Mucosa of rectum (tissue), 2 donors: Measurements from ENCODE around the gene KIF6.

ENCODE experiments used
- H3K27ac ChIP-seq, 2 donors: one replicate each; pipeline ENCODE4 v1.7.0; 2013; ENCODE audit warnings: inconsistent platforms in 2 of 2, low read depth in 2 of 2, low read length in 2 of 2
- H3K27me3 ChIP-seq, 2 donors: one replicate each; pipeline ENCODE4 v1.7.0; 2013; ENCODE audit warnings: low read length in 2 of 2; ENCODE audit not compliant: control insufficient read depth in 2 of 2, insufficient read depth in 2 of 2
- H3K36me3 ChIP-seq, 2 donors: one replicate each; pipeline ENCODE4 v1.7.0; 2013; ENCODE audit warnings: low read length in 2 of 2; ENCODE audit not compliant: control insufficient read depth in 2 of 2, insufficient read depth in 2 of 2
- H3K4me1 ChIP-seq, 2 donors: one replicate each; pipeline ENCODE4 v1.7.0; 2013; ENCODE audit warnings: low read length in 2 of 2, mild to moderate bottlenecking in 1 of 2; ENCODE audit not compliant: control insufficient read depth in 2 of 2, insufficient read depth in 2 of 2
- H3K4me3 ChIP-seq, 2 donors: one replicate each; pipeline ENCODE4 v1.7.0; 2013; ENCODE audit warnings: low read length in 2 of 2
- H3K9ac ChIP-seq, 2 donors: one replicate each; pipeline ENCODE4 v1.7.0; 2013; ENCODE audit warnings: low read length in 2 of 2, low read depth in 1 of 2, mild to moderate bottlenecking in 1 of 2
- H3K9me3 ChIP-seq, 2 donors: one replicate each; pipeline ENCODE4 v1.7.0; 2013; ENCODE audit warnings: low read length in 2 of 2; ENCODE audit not compliant: control insufficient read depth in 2 of 2
- donor health status: healthy.
- donor health status: Normal muscosa, but diverticular disease.

Gene KIF6

DNA sequence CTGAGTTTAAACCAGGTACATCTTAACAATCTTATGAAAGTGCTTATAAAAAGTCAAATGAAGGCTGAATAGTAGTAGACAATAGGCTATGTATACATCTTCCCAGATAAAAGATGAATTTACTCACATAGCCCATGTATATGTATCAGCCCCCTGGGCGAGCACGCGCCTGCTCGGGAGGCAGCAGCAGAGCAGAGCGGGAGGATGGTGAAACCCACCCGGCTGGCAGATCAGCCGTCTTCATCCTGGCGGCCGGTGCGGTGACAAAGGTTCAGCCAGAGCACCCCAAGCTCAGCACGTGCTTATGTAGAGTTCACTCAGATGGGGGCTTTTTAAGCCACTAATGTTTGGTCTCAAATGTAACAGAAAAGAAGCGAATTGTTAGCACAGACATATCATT, 184.8 kb downstream of the KIF6 start:
- no peaks in the 10 kb centered on the region for H3K4me1 ChIP-seq

DNA sequence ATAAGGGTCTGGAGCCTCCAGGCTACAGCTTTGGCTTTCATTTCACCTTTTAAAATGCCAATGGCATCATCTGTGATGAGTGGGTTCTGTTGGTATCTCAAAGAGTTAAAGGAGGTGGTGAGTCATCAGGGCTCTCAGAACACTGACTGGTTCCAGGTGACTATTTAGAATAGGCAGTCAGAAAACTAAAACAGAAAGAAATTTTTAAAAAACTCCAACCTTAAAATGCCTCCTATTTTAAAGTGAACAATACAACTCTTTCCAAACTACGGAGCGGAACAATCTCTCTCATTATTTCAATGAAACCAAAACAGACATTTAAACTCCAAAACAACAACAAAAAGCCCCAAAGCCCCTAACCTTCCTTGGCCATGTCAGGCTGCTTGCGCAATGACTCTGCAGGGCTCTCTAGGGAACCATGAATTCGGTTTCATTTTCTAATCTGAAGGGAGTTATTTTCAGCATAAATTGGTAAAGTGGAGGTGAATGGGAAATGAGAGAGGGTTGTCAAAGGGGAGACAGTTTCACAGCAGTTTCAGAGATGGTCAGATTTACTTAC, 194.9 kb downstream of the KIF6 start:
- Histone ChIP-seq H3K4me1 (no peaks in the 10 kb centered on the region), H3K9ac (no peak overlapping the region), H3K4me3 (peak overlapping the region in 1 of 2 donors; percentile 31), H3K36me3 (no peaks in the 10 kb centered on the region), H3K27ac (peak overlapping the region in 1 of 2 donors; percentile 13), H3K27me3 (no peaks in the 10 kb centered on the region), H3K9me3 (no peaks in the 10 kb centered on the region)

More for the DNA sequence above, 184.8 kb downstream of the KIF6 start:
- H3K36me3 ChIP-seq = no peaks in the 10 kb centered on the region
- no peak overlapping the region for H3K9ac ChIP-seq
- H3K27me3 ChIP-seq = no peaks in the 10 kb centered on the region
- H3K4me3 ChIP-seq = no peak overlapping the region
- H3K27ac ChIP-seq = no peak overlapping the region
- H3K9me3 ChIP-seq = no peaks in the 10 kb centered on the region

DNA sequence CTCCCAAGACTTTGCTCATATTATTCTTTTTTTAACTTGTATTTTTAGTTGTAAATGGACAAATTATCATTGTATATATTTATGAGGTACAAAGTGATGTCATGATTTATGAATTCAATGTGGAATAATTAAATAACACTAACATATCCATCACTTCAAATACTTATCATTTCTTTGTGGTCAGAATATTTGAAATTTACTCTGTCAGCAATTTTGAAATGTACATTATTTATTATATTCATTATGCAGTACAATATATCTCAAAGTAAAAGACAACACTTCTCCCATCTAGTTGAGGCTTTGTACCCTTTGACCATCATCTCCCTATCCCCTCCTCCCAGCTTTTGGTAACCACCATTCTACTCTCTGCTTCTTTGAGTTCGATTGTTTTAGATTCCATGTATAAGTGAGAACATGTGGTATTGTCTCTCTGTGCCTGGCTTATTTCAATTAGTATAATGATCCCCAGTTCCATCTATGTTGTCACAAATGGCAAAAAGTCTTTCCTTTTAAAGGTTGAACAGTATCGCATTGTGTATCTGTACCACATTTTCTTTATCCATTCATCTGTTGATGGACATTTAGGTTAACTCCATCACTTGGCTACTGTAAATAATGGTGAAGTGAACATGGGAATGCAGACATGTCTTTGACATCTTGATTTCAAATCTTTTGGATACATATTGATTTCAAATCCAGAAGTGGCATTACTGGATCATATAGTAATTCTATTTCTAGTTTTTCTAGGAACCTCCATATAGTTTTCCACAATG, 197.2 kb downstream of the KIF6 start:
- no peaks in the 10 kb centered on the region for H3K27me3 ChIP-seq
- no peaks in the 10 kb centered on the region for H3K9me3 ChIP-seq
- no peaks in the 10 kb centered on the region for H3K36me3 ChIP-seq
- no peak overlapping the region for H3K4me3 ChIP-seq
- H3K27ac ChIP-seq = no peak overlapping the region
- no peak overlapping the region for H3K9ac ChIP-seq
- H3K4me1 ChIP-seq = no peaks in the 10 kb centered on the region

DNA sequence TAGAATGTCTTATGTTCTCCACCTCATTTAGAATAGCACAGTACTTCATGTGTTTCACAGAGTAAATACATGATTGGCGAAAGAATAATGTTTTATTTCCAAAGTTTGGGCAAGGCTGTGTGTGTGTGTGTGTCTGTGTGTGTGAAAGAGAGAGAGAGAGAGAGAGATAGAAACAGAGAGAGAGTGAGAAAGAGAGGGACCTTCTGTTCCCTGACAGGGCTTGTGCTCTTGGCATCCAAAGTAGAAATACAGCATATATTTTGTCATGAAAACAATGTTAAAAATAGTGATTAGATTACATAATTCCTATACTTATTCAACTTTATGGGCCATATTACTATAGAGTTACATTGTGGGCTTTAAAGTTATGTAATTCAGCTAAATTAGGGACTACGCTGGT, 201.2 kb downstream of the KIF6 start:
- Histone ChIP-seq H3K9ac (no peak overlapping the region), H3K9me3 (no peaks in the 10 kb centered on the region), H3K27me3 (no peaks in the 10 kb centered on the region), H3K36me3 (no peaks in the 10 kb centered on the region), H3K4me3 (no peak overlapping the region), H3K27ac (no peak overlapping the region), H3K4me1 (no peaks in the 10 kb centered on the region)

DNA sequence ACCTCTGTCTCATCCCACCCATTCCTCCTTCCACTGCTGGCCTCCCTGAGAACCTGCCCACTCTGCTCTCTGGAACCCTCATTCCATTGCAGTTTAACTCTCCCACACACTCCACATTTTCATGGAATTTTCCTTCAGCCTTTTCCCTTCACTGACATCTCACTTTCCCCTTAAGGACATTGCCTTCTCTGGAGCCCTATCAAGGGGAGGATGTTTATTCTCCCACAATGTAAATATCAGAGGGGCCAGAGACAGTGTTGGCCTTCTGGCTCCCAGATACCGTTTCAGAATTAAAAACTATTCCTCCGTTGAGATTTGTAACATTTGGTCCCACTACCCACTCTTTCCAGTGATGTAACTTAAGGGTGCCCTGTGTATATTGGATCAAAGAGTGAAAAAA, 203.2 kb downstream of the KIF6 start:
- Histone ChIP-seq H3K9ac (no peak overlapping the region), H3K9me3 (no peaks in the 10 kb centered on the region), H3K27me3 (no peaks in the 10 kb centered on the region), H3K4me1 (peaks cover 0 to 2% of the 10 kb centered on the region in 2 donors), H3K36me3 (no peaks in the 10 kb centered on the region), H3K27ac (no peak overlapping the region), H3K4me3 (no peak overlapping the region)

DNA sequence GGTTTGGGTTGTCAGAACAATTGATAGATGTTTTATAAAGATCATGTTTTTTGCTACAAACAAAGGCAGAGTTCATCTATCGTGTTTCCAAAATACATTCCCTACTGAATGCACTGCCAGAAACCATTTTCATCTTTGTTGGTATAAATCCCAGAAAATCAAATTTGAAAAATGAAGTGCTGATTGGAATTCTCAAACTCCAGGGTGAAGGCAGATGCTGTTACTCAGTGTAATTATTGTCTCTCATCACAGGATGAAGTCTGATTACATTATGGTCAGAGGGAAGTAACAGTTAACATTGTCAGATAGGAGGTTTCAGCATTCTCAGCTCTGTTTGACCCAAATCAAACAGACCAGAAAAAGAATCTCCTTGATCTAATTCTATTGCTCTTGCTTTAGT, 204.3 kb downstream of the KIF6 start:
- Histone ChIP-seq H3K4me3 (no peak overlapping the region), H3K9ac (no peak overlapping the region), H3K36me3 (no peaks in the 10 kb centered on the region), H3K27ac (peak overlapping the region in 1 of 2 donors; percentile 5), H3K4me1 (peaks cover 0 to 2% of the 10 kb centered on the region in 2 donors), H3K9me3 (no peaks in the 10 kb centered on the region), H3K27me3 (no peaks in the 10 kb centered on the region)

DNA sequence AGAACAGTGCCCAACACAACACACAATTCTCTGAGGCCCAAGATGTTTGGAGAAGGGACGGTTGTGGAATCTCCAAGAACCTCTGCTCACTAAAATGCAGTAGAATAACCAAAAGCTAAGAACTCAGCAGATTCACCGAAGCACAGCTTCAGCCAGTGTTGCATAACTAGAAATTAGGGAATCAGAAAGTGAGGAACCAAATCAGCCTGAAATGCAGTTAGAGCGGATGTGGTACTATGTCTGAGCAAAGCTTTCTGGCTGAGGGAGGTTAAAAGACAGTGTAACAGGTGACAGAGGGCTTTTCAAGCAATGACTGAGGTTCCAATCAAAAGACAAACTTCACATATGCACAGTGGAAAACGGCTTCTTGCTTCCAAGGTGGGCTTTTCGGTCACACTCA, 204.8 kb downstream of the KIF6 start:
- Histone ChIP-seq H3K4me1 (peaks cover 0 to 2% of the 10 kb centered on the region in 2 donors), H3K9ac (no peak overlapping the region), H3K9me3 (no peaks in the 10 kb centered on the region), H3K27me3 (no peaks in the 10 kb centered on the region), H3K27ac (no peak overlapping the region), H3K36me3 (no peaks in the 10 kb centered on the region), H3K4me3 (no peak overlapping the region)

DNA sequence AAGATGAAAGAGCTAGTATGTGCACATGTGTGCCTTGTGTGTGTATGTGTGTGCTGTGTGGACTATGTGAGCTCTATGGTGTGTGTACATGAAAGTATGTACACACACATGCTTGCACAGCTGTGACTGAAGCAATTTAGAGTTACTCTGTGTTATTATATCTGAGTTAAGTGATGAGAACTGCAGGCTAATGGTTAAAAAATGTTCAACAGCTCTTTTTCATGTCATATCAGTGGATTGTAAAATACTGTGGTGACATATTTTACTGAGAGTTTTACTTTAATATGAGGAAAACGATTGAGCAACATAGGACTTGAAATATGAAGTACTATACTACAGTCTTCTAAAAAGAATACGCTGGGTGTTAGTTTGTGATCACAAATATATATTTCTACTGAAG, 207.0 kb downstream of the KIF6 start:
- H3K27ac ChIP-seq = no peak overlapping the region
- H3K9me3 ChIP-seq = no peaks in the 10 kb centered on the region
- no peaks in the 10 kb centered on the region for H3K36me3 ChIP-seq
- peaks cover 0 to 2% of the 10 kb centered on the region in 2 donors for H3K4me1 ChIP-seq
- H3K27me3 ChIP-seq = no peaks in the 10 kb centered on the region
- H3K4me3 ChIP-seq = no peak overlapping the region
- no peak overlapping the region for H3K9ac ChIP-seq

DNA sequence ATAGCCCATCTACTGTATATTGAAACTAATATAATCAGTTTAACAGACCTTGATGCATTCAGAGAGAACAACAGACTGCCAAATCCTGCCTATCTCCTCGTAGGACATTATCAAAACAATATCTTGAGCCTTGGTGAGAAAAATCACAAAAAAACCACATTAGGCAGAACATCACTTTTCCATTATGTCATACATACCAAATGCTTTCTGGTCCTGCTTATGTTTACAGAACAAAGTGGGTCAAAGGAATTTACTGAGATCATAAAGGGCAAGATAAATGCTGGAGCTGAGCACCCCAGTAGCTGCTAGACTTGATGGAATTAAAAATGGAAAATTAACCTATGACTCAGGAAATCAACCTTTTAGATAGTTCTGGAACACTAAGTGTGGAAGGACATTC, 207.5 kb downstream of the KIF6 start:
- peaks cover 0 to 2% of the 10 kb centered on the region in 2 donors for H3K4me1 ChIP-seq
- H3K27ac ChIP-seq = no peak overlapping the region
- no peaks in the 10 kb centered on the region for H3K36me3 ChIP-seq
- H3K27me3 ChIP-seq = no peaks in the 10 kb centered on the region
- H3K4me3 ChIP-seq = no peak overlapping the region
- no peaks in the 10 kb centered on the region for H3K9me3 ChIP-seq
- no peak overlapping the region for H3K9ac ChIP-seq

DNA sequence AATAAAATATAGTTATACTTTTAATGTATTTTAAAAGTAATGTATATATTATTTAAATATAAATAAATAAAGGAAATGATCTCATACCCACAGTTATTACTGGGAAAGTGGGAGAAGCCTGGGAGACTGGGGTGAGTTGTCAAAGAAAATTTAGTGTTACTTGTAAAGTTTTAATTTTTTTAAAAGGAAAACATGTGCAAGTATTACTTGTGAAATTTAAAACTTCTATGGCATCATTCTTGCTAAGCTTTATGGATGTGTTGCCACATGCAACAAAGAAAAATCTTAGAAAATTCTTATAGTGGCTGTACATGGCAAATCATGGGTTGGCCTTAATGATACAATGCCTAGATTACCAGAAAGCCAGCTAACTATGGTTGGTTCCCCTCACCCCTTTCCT, 208.7 kb downstream of the KIF6 start:
- no peak overlapping the region for H3K9ac ChIP-seq
- H3K9me3 ChIP-seq = no peaks in the 10 kb centered on the region
- H3K27me3 ChIP-seq = no peaks in the 10 kb centered on the region
- no peaks in the 10 kb centered on the region for H3K36me3 ChIP-seq
- H3K4me3 ChIP-seq = no peak overlapping the region
- no peak overlapping the region for H3K27ac ChIP-seq
- peaks cover 0 to 2% of the 10 kb centered on the region in 2 donors for H3K4me1 ChIP-seq
